Measurements from ENCODE around the gene ITGB8. TPM values are rescaled to one million over a fixed set of nuclear protein-coding genes. Genes with fewer than 3 reads are reported as not detected.

Gene ITGB8
- total RNA-seq, 1 experiment from 2014 or later: 2.4 TPM

DNA sequence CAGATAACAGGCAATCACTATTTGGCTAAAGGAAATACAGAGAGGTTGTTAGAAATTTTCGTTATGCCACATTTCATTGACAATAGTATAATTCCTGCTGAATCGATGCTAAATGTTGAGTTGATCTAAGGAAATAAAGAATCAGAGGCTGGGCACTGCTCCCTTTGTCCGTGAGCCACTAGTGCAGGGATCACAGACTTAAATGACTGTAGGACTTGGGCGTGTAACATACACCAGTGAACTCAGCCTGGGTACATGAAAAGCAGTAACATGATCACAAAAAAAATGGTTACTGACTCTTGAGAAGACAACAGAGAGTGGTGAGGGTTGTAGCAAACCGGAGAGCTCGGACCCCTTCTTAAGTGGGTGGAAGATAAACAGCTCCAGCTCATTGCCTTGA lies 11.8 kb upstream of the ITGB8 start:
- no peaks in the 10 kb centered on the region for H3K27me3 ChIP-seq (ENCODE audit: insufficient read depth, low read length)
- H3K27ac ChIP-seq (ENCODE audit: low read depth, low read length): no peak overlapping the region
- H3K79me2 ChIP-seq (ENCODE audit: insufficient read depth, low read length): no peaks in the 10 kb centered on the region
- no peak overlapping the region for H2AFZ ChIP-seq (ENCODE audit: low read depth, low read length, poor library complexity, severe bottlenecking)
- H3K4me2 ChIP-seq (ENCODE audit: low read length): no peak overlapping the region
- no peak overlapping the region for H3K9ac ChIP-seq (ENCODE audit: low read length)
- no peak overlapping the region for H3K4me3 ChIP-seq (replicated peaks in 1 of 2; ENCODE audit: low read depth in 1 of 2, low read length in 2 of 2)
- RAD21 ChIA-PET (ENCODE audit: low non-redundant PET in 1 of 2, low total read pairs in 2 of 2, uncharacterized antibody in 2 of 2, unreplicated experiment in 2 of 2): no interaction called here
- DNase-seq (ENCODE audit: low read depth, low spot score): no peak
- CTCF ChIA-PET: no interaction called here
- no TSS peak for BruUV-seq (replicated peaks)
- no peaks in the 10 kb centered on the region for H3K9me3 ChIP-seq (ENCODE audit: control insufficient read depth in 1 of 2, insufficient read depth in 1 of 2, low read depth in 1 of 2, low read length in 2 of 2)
- no peaks in the 10 kb centered on the region for H4K20me1 ChIP-seq (ENCODE audit: insufficient read depth)
- intact Hi-C loops (cut with micrococcal nuclease): no loop called here
- ATAC-seq: no peak
- H3K36me3 ChIP-seq (ENCODE audit: control insufficient read depth in 1 of 2, insufficient read depth in 2 of 2, low read length in 2 of 2): no peaks in the 10 kb centered on the region
- POLR2A ChIA-PET: no interaction called here
- no peaks in the 10 kb centered on the region for H3K4me1 ChIP-seq (ENCODE audit: control insufficient read depth in 1 of 2, insufficient read depth in 2 of 2, low read length in 2 of 2)
- H3K9me2 ChIP-seq (ENCODE audit: insufficient read depth): no peaks in the 10 kb centered on the region
- no peak for TF ChIP-seq ZNF274 (IDR thresholded peaks at IDR 0.05; ENCODE audit: low read depth, low read length)
- no peak for TF ChIP-seq EGR1 (IDR thresholded peaks at IDR 0.05; ENCODE audit: low read depth)
- TF ChIP-seq, protein P1, sequence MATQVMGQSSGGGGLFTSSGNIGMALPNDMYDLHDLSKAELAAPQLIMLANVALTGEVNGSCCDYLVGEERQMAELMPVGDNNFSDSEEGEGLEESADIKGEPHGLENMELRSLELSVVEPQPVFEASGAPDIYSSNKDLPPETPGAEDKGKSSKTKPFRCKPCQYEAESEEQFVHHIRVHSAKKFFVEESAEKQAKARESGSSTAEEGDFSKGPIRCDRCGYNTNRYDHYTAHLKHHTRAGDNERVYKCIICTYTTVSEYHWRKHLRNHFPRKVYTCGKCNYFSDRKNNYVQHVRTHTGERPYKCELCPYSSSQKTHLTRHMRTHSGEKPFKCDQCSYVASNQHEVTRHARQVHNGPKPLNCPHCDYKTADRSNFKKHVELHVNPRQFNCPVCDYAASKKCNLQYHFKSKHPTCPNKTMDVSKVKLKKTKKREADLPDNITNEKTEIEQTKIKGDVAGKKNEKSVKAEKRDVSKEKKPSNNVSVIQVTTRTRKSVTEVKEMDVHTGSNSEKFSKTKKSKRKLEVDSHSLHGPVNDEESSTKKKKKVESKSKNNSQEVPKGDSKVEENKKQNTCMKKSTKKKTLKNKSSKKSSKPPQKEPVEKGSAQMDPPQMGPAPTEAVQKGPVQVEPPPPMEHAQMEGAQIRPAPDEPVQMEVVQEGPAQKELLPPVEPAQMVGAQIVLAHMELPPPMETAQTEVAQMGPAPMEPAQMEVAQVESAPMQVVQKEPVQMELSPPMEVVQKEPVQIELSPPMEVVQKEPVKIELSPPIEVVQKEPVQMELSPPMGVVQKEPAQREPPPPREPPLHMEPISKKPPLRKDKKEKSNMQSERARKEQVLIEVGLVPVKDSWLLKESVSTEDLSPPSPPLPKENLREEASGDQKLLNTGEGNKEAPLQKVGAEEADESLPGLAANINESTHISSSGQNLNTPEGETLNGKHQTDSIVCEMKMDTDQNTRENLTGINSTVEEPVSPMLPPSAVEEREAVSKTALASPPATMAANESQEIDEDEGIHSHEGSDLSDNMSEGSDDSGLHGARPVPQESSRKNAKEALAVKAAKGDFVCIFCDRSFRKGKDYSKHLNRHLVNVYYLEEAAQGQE (IDR thresholded peaks at IDR 0.05; ENCODE audit: low read depth): no peak
- TF ChIP-seq, protein P2, sequence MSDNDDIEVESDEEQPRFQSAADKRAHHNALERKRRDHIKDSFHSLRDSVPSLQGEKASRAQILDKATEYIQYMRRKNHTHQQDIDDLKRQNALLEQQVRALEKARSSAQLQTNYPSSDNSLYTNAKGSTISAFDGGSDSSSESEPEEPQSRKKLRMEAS (IDR thresholded peaks at IDR 0.05): no peak
- TF ChIP-seq CEBPB (IDR thresholded peaks at IDR 0.05; ENCODE audit: low read depth): no peak
- TF ChIP-seq CBX3 (IDR thresholded peaks at IDR 0.05; ENCODE audit: low read depth): no peak

DNA sequence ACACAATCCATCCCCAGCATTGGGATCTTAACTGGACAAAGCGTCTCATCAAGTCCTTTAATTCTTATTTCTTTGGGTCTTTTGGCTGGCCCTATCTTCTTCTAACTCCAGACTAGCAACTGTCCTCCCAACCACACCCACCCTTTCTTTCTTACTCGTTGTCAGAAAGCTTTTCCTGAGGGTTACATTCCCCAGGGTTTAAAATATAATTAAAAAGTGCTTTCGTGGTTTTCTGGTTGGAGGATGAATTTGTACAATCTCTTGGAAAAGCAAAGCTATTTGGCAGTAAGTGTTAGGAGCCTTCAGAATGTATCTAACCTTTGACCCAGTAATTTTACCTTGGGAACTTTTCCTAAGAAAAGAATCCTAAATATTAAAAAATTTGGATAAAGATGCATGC lies 10.4 kb upstream of the ITGB8 start:
- BruUV-seq (replicated peaks): no TSS peak
- no peaks in the 10 kb centered on the region for H3K27me3 ChIP-seq (ENCODE audit: insufficient read depth, low read length)
- no peaks in the 10 kb centered on the region for H3K9me3 ChIP-seq (ENCODE audit: control insufficient read depth in 1 of 2, insufficient read depth in 1 of 2, low read depth in 1 of 2, low read length in 2 of 2)
- H3K9me2 ChIP-seq (ENCODE audit: insufficient read depth): no peaks in the 10 kb centered on the region
- no peak overlapping the region for H3K27ac ChIP-seq (ENCODE audit: low read depth, low read length)
- TF ChIP-seq, protein P3, sequence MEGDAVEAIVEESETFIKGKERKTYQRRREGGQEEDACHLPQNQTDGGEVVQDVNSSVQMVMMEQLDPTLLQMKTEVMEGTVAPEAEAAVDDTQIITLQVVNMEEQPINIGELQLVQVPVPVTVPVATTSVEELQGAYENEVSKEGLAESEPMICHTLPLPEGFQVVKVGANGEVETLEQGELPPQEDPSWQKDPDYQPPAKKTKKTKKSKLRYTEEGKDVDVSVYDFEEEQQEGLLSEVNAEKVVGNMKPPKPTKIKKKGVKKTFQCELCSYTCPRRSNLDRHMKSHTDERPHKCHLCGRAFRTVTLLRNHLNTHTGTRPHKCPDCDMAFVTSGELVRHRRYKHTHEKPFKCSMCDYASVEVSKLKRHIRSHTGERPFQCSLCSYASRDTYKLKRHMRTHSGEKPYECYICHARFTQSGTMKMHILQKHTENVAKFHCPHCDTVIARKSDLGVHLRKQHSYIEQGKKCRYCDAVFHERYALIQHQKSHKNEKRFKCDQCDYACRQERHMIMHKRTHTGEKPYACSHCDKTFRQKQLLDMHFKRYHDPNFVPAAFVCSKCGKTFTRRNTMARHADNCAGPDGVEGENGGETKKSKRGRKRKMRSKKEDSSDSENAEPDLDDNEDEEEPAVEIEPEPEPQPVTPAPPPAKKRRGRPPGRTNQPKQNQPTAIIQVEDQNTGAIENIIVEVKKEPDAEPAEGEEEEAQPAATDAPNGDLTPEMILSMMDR (IDR thresholded peaks at IDR 0.05 in 2 of 3, conservative IDR thresholded peaks at IDR 0.05 in 1 of 3; ENCODE audit: borderline replicate concordance in 1 of 3, insufficient read depth in 1 of 3, low read depth in 2 of 3, low read length in 2 of 3): no peak
- TF ChIP-seq RAD21 (IDR thresholded peaks at IDR 0.05; ENCODE audit: low read depth) (no peak), EGR1 (IDR thresholded peaks at IDR 0.05; ENCODE audit: low read depth) (no peak), YY1 (IDR thresholded peaks at IDR 0.05; ENCODE audit: extremely low read depth, insufficient replicate concordance, low read depth, low read length) (no peak), EZH2phosphoT487 (IDR thresholded peaks at IDR 0.05; ENCODE audit: borderline replicate concordance) (no peak)
- H3K4me2 ChIP-seq (ENCODE audit: low read length): no peak overlapping the region
- no peaks in the 10 kb centered on the region for H3K36me3 ChIP-seq (ENCODE audit: control insufficient read depth in 1 of 2, insufficient read depth in 2 of 2, low read length in 2 of 2)
- no peak for ATAC-seq
- no peaks in the 10 kb centered on the region for H4K20me1 ChIP-seq (ENCODE audit: insufficient read depth)
- H3K9ac ChIP-seq (ENCODE audit: low read length): no peak overlapping the region
- POLR2A ChIA-PET: no interaction called here
- CTCF ChIA-PET: no interaction called here
- H3K4me3 ChIP-seq (replicated peaks in 1 of 2; ENCODE audit: low read depth in 1 of 2, low read length in 2 of 2): no peak overlapping the region
- H3K4me1 ChIP-seq (ENCODE audit: control insufficient read depth in 1 of 2, insufficient read depth in 2 of 2, low read length in 2 of 2): no peaks in the 10 kb centered on the region
- RAD21 ChIA-PET (ENCODE audit: low non-redundant PET in 1 of 2, low total read pairs in 2 of 2, uncharacterized antibody in 2 of 2, unreplicated experiment in 2 of 2): no interaction called here
- no peak for DNase-seq (ENCODE audit: low read depth, low spot score)
- H3K79me2 ChIP-seq (ENCODE audit: insufficient read depth, low read length): no peaks in the 10 kb centered on the region
- H2AFZ ChIP-seq (ENCODE audit: low read depth, low read length, poor library complexity, severe bottlenecking): no peak overlapping the region
- intact Hi-C loops (cut with micrococcal nuclease): no loop called here
